ENCODE measurements around the gene GALNT11.
A peak's percentile ranks its signal among the peaks of the same experiment; 100 is the strongest.
"Not testable (repeated sequence)": the region's sequence is repeated elsewhere in the genome, so short reads cannot be mapped to it uniquely, and the experiment has no call there.

GALNT11 gene

DNA sequence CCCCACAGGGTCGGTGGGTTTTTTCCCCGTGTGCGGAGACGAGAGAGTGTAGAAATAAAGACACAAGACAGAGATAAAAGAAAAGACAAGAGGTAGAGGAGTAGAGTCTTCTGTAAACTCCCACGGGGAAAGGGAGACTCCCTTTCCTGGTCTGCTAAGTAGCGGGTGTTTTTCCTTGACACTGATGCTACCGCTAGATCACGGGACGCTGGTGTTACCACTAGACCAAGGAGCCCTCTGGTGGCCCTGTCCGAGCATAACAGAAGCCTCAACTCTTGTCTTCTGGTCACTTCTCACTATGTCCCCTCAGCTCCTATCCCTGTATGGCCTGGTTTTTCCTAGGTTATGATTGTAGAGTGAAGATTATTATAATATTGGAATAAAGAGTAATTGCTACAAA, 4.6 kb downstream of the GALNT11 start:
- DNase-seq, result not testable (repeated sequence)

DNA sequence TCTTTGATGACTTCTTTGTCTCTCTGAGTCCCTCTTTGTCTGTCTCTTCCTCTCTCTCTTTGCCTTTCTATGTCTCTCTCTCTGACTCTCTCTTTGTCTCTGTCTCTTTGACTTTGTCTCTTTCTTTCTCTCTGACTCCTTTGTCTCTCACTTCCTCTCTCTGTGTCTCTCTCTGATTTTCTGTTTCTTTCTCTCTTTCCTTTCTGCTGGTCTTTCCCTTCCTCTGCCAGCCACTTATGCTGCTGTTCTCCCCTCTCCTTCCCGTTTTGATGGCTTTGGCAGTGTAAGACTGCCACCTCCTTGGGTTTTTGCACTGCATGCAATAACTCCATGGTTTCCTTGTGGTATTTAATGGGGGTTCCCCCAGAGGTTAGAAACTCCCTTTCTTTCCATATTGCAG, 5.2 kb downstream of the GALNT11 start:
- not testable (repeated sequence) for DNase-seq

- no peak for DNase-seq
Observed at GRCh38 chr7:152035817-152036216, 10.3 kb downstream of the GALNT11 start.

DNA sequence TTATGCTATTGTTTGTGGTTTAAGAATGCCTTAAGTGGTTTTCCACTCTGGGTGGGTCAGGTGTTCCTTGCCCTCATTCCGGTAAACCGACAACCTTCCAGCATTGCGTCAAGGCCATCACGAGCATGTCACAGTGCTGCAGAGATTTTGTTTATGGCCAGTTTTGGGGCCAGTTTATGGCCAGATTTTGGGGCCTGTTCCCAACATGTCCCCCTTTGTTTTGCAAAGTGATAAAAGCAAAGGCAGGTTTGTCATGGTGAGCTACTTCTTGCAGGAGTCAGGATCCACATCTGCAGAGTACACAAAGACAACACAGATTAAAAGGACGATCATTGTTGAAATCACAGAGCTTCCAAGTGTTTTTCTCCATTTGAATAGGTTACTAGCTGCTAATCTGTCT, 12.9 kb downstream of the GALNT11 start:
- DNase-seq, result not testable (repeated sequence)

DNA sequence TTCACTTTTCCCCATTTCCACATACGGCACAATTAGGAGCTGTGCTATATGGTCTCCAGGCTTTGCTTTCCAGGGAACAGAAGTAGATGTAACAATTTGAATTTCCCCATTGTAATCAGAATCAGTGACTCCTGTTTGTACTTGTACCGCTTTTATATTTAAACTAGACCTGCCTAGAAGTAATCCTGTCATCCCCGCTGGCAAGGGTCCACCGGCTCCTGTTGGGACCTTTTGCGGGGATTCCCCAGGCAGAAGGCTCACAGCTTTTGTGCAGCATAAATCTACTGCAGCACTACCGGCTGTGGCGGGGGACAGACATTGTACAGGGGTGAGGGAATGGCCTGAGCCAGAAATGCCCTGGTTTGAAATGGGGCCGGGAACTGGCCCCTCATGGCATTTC, 17.6 kb downstream of the GALNT11 start:
- DNase-seq, result not testable (repeated sequence)

DNA sequence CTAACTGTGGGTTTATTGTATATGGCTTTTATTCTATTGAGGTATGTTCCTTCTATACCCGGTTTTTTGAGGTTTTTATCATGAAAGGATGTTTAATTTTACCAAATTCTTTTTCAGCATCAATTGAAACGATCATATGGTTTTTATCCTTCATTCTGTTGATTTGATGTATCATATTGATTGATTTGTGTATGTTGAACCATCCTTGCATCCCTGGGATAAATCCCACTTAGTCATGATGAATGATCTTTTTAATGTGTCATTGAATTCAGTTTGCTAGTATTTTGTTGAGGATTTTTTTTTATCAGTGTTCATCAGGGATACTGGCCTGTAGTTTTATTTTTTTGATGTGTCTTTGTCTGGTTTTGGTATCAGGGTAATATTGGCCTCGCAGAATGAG, 19.4 kb downstream of the GALNT11 start:
- DNase-seq, result not testable (repeated sequence)

- DNase-seq, result no peak
Observed at GRCh38 chr7:152046531-152046930, 21.1 kb downstream of the GALNT11 start.

GRCh38 chr7:152048051-152048450, 22.6 kb downstream of the GALNT11 start:
- no peak for DNase-seq

DNA sequence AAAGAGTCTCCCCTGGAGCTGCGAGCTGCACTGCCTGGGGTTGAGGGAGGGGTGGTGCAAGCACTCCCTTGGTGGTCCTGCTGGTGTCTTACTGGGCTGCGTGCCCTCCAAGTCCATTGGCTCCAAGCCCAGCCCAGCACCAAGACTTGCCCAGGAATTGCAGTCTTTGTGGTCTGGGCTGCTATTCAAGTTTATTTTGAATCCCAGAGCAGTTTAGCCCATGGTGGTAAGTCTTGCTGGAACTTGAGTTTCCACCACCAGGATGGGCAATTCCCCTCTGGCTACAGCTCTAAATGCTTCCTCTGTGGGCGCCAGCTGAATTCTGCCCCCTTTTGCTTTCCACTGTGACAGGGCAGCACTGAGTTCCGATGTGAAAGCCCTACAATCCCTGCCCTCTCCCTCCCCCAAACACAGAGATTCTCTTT, 25.1 kb downstream of the GALNT11 start:
- DNase-seq, result no peak

DNA sequence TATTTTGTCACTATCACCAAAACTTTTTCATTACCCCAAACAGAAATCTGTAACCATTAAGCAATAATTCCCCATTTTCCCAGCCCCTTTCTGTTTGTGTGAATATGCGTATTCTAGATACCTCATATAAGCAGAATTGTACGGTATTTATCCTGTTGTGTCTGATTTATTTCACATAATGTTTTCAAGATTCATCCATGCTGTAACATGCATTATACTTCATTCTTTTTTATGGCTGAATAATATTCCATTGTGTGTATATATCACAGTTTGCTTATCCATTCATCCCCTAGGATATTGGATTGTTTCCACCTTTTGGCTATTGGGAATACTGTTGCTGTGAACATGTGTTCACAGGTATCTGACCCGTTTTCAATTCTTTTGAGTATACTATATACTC, 26.5 kb downstream of the GALNT11 start:
- no peak for DNase-seq

DNA sequence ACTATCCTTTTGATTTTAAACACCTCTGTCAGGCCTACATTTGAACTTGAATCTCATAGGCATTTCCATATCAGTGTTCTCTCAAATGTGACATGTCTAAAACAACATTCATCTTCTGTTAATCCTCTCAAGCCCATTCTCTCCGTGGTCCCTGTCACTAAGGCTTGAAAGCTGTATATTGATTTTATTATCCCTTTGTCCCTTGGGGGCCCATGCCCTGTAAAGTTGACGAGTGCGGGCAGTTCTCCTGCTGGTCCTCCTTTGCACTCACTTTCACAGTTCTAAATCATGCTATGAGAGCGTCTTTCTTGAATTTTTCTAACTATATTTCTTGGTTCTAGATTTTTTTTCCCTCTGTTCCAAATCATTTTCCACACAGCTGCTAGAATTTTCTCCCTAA, 27.3 kb downstream of the GALNT11 start:
- no peak for DNase-seq

DNA sequence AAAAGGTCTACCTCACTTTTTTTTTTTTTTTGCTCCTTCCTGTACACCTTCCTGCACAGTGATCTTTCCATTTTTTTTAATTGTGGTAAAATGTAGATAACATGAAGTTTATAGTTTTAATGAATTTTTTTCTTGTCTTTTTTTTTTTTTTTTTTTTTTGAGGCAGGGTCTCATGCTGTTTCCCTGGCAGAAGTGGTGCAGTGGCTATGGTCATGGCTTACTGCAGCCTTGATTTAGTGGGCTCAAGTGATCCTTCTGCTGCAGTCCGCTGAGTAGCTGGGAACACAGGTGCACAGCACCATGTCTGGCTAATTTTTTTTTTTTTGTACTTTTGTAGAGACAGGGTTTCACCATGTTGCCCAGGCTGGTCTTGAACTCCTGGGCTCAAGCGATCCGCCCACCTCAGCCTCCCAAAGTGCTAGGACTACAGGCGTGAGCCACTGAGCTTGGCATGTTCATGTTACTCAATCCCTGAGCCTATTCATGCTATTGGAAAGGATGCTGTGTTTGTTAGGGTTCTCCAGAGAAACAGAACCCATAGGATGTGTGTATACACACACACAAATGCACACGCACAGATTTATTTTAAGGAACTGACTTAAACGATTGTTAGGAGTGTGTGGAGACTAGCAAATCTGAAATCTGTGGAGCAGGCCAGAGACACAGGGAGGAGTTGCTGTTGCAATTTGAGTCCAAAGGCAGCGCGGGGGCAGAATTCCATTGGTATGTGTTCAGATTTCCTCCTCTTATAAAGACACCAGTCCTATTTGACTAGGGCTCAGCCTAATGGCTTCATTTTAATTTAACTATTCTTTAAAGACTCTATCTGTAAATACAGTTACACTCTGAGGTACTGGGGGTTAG, 29.1 kb downstream of the GALNT11 start:
- DNase-seq, result no peak

GRCh38 chr7:152056621-152057274, 31.3 kb downstream of the GALNT11 start:
- no peak for DNase-seq

DNA sequence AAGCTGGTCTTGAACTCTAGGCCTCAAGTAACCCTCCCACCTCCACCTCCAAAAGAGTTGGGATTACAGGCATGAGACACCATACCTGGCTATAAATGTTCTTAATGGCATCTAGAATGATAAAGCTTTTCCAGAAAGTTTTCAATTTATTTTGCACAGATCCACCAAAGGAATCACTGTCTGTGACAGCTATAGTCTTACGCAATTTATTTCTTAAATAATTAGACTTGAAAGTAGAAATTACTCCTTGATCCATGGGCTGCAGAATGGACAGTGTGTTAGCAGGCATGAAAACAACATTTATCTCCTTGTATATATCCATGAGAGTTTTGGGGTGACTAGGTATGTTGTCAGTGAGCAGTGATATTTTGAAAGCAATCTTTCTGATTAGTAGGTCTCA, 33.8 kb downstream of the GALNT11 start:
- DNase-seq, result no peak

- not testable (repeated sequence) for DNase-seq
Observed at GRCh38 chr7:152061086-152061485, 35.6 kb downstream of the GALNT11 start.

DNA sequence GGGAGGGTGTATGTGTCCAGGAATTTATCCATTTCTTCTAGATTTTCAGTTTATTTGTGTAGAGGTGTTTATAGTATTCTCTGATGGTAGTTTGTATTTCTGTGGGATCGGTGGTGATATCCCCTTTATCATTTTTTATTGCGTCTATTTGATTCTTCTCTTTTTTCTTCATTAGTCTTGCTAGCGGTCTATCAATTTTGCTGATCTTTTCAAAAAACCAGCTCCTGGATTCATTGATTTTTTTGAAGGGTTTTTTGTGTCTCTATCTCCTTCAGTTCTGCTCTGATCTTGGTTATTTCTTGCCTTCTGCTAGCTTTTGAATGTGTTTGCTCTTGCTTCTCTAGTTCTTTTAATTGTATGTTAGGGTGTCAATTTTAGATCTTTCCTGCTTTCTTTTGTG, 37.7 kb downstream of the GALNT11 start:
- not testable (repeated sequence) for DNase-seq

- not testable (repeated sequence) for DNase-seq
Observed at GRCh38 chr7:152063821-152064220, 38.3 kb downstream of the GALNT11 start.

GRCh38 chr7:152065800-152066344, 40.4 kb downstream of the GALNT11 start:
- DNase-seq, result not testable (repeated sequence)

DNA sequence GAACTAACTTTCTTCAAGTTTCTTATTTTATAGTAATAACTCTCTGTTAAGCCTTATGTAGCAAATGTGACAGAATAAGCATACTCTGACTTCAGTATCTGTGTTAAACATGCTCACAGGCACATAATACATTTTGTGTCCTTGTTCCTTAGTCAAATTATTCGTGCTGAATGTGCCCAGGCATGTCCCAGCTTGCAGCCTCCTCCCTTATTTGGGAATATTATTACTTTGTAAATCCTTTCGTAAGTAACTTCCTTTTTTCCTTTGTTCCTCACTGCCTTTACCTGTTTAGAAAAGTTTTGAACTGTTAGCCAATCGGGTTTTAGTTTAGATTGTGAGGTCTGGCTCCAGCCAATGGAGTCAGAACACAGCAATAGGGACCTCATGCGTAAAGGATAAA, 46.9 kb downstream of the GALNT11 start:
- DNase-seq, result no peak

- no peak for DNase-seq
Observed at GRCh38 chr7:152073352-152073751, 47.9 kb downstream of the GALNT11 start.

GRCh38 chr7:152074673-152075072, 49.2 kb downstream of the GALNT11 start:
- no peak for DNase-seq

DNA sequence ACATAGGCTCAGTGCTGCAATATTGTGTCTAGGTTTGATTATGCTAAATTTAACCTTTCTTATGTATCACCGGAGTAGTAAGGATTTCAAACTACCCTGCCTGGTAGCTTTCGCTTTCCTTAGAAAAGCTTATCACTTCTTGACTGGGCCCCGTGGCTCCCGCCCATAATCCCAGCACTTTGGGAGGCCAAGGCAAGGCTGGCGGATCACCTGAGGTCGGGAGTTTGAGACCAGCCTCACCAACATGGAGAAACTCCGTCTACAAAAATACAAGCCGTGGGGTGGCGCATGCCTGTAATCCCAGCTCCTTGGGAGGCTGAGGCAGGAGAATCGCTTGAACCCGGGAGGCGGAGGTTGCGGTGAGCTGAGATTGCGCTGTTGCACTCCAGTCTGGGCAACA, 49.9 kb downstream of the GALNT11 start:
- DNase-seq, result not testable (repeated sequence)

- DNase-seq, result peak; percentile 1
Observed at GRCh38 chr7:152076324-152076821, 50.9 kb downstream of the GALNT11 start.
